Glutamatergic neuron (in vitro differentiated cells): ENCODE measurements around the gene GBA2. TPM values are rescaled to one million over a fixed set of nuclear protein-coding genes. Genes with fewer than 3 reads are reported as not detected.
A peak's percentile ranks its signal among the peaks of the same experiment; 100 is the strongest.

Experiments
- DNase-seq: peaks from one replicate; pipeline ENCODE4 v3.0.0; 2022
- H3K27ac Mint-ChIP-seq: one replicate; pipeline ENCODE4 v1.8.0; 2020; ENCODE audit warnings: mild to moderate bottlenecking, mixed read lengths, inconsistent platforms; ENCODE audit not compliant: unreplicated experiment
- H3K27me3 Mint-ChIP-seq: one replicate; pipeline ENCODE4 v1.8.0; 2020; ENCODE audit warnings: mild to moderate bottlenecking, moderate library complexity, mixed read lengths, inconsistent platforms; ENCODE audit not compliant: unreplicated experiment
- H3K36me3 Mint-ChIP-seq: one replicate; pipeline ENCODE4 v1.8.0; 2020; ENCODE audit warnings: mild to moderate bottlenecking, mixed read lengths, inconsistent platforms; ENCODE audit not compliant: unreplicated experiment
- H3K4me1 Mint-ChIP-seq: one replicate; pipeline ENCODE4 v1.8.0; 2020; ENCODE audit warnings: mild to moderate bottlenecking, low read depth, mixed read lengths, inconsistent platforms; ENCODE audit not compliant: unreplicated experiment
- H3K4me3 Mint-ChIP-seq: one replicate; pipeline ENCODE4 v1.8.0; 2020; ENCODE audit warnings: mild to moderate bottlenecking, mixed read lengths, inconsistent platforms; ENCODE audit not compliant: unreplicated experiment
- H3K9me3 Mint-ChIP-seq: one replicate; pipeline ENCODE4 v1.8.0; 2020; ENCODE audit warnings: mild to moderate bottlenecking, moderate library complexity, mixed read lengths, inconsistent platforms; ENCODE audit not compliant: unreplicated experiment
- CTCF ChIP-seq: fragments of 200-600 bp; sonication (generic); IDR thresholded peaks from one replicate; pipeline ENCODE4 v1.5.0; 2021; ENCODE audit not compliant: partially characterized antibody, unreplicated experiment
- total RNA-seq: library from RNA; stranded (reverse); fragmentation: NEBNext Ultra II Directional; extraction: Animal tissue kit (Norgen Biotek cat#: 25700); gene quantifications from one replicate; pipeline ENCODE4 v1.2.1, GENCODE V29; 2021; ENCODE audit not compliant: unreplicated experiment

The GBA2 gene
- total RNA-seq, 1 donor from 2014 or later: 287 TPM

GRCh38 chr9:35732185-35732799, 16.7 kb downstream of the GBA2 start, which contains the start of the genes CREB3 and TLN1:
Gene CREB3, plus strand, starts transcription at chr9:35732666. Its CDS starts 107 bp downstream, at chr9:35732773.
Gene TLN1, minus strand, starts transcription at chr9:35732195. Its CDS starts 6,501 bp downstream, at chr9:35725694.
- H3K9me3 Mint-ChIP-seq: peaks cover 4% of the 10 kb centered on the region
- peak within 1 kb of the TSS; percentile 97 for H3K4me3 Mint-ChIP-seq
- peaks cover 2% of the 10 kb centered on the region for H3K27me3 Mint-ChIP-seq
- no peak for TF ChIP-seq CTCF
- no peaks in the 10 kb centered on the region for H3K36me3 Mint-ChIP-seq
- DNase-seq: peak; percentile 97
- H3K27ac Mint-ChIP-seq: peak within 1 kb of the TSS; percentile 89
- H3K4me1 Mint-ChIP-seq: peaks cover 7% of the 10 kb centered on the region

GRCh38 chr9:35731415-35732184, 17.4 kb downstream of the GBA2 start:
- H3K27ac Mint-ChIP-seq: peak overlapping the region; percentile 81
- peaks cover 4% of the 10 kb centered on the region for H3K9me3 Mint-ChIP-seq
- no peak for TF ChIP-seq CTCF
- peaks cover 2% of the 10 kb centered on the region for H3K27me3 Mint-ChIP-seq
- H3K4me3 Mint-ChIP-seq: peak overlapping the region; percentile 97
- H3K36me3 Mint-ChIP-seq: no peaks in the 10 kb centered on the region
- DNase-seq: no peak
- H3K4me1 Mint-ChIP-seq: peaks cover 7% of the 10 kb centered on the region

GRCh38 chr9:35730486-35730854, 18.6 kb downstream of the GBA2 start:
- TF ChIP-seq CTCF: no peak
- Mint-ChIP-seq H3K36me3 (no peaks in the 10 kb centered on the region), H3K27ac (peak overlapping the region; percentile 26), H3K4me3 (no peak overlapping the region), H3K4me1 (peaks cover 7% of the 10 kb centered on the region), H3K27me3 (peaks cover 2% of the 10 kb centered on the region), H3K9me3 (peaks cover 1% of the 10 kb centered on the region)
- no peak for DNase-seq

- Mint-ChIP-seq H3K4me1 (peaks cover 7% of the 10 kb centered on the region), H3K9me3 (no peaks in the 10 kb centered on the region), H3K36me3 (no peaks in the 10 kb centered on the region), H3K27ac (peak overlapping the region; percentile 26), H3K4me3 (no peak overlapping the region), H3K27me3 (peaks cover 2% of the 10 kb centered on the region)
- DNase-seq: no peak
- TF ChIP-seq CTCF: peak; percentile 62
These were observed 19.1 kb downstream of the GBA2 start for GRCh38 chr9:35729700-35730485.
